KMS-11 (cell line): ENCODE results near the gene CLBA1.

ENCODE experiments used
- H2AFZ ChIP-seq: fragments of 200-600 bp; sonication (generic); 2 replicates; pipeline ENCODE4 v1.6.1; 2016; ENCODE audit warnings: antibody characterized with exemption, mixed run types, low read depth
- H3K27ac ChIP-seq: fragments of 200-600 bp; sonication (generic); 2 replicates; pipeline ENCODE4 v1.6.1; 2016; ENCODE audit warnings: mild to moderate bottlenecking, mixed run types
- H3K27me3 ChIP-seq: fragments of 200-600 bp; sonication (generic); 2 replicates; pipeline ENCODE4 v1.6.1; 2017; ENCODE audit warnings: mild to moderate bottlenecking, low read depth, mixed run types, moderate library complexity; ENCODE audit not compliant: insufficient read depth
- H3K36me3 ChIP-seq: fragments of 200-600 bp; sonication (generic); 2 replicates; pipeline ENCODE4 v1.6.1; 2017; ENCODE audit warnings: mild to moderate bottlenecking, mixed run types; ENCODE audit not compliant: insufficient read depth
- H3K4me1 ChIP-seq: fragments of 200-600 bp; sonication (generic); 2 replicates; pipeline ENCODE4 v1.6.1; 2016; ENCODE audit warnings: mild to moderate bottlenecking, low read depth, mixed run types; ENCODE audit not compliant: poor library complexity, severe bottlenecking
- H3K4me2 ChIP-seq: fragments of 200-600 bp; sonication (generic); 2 replicates; pipeline ENCODE4 v1.7.0; 2016; ENCODE audit warnings: mild to moderate bottlenecking, mixed run types
- H3K4me3 ChIP-seq: fragments of 200-600 bp; sonication (generic); IDR thresholded peaks from 2 replicates; pipeline ENCODE4 v1.6.1; 2017; ENCODE audit warnings: low read depth, low read length, mixed read lengths; ENCODE audit not compliant: insufficient read depth
- H3K79me2 ChIP-seq: fragments of 200-600 bp; sonication (generic); 2 replicates; pipeline ENCODE4 v1.6.1; 2016; ENCODE audit warnings: low read depth, mixed run types; ENCODE audit not compliant: insufficient read depth
- H3K9ac ChIP-seq: fragments of 200-600 bp; sonication (generic); 2 replicates; pipeline ENCODE4 v1.6.1; 2016; ENCODE audit warnings: mild to moderate bottlenecking, mixed run types
- H4K20me1 ChIP-seq: fragments of 200-600 bp; sonication (generic); 2 replicates; pipeline ENCODE4 v1.6.1; 2016; ENCODE audit warnings: mild to moderate bottlenecking, mixed run types; ENCODE audit not compliant: insufficient read depth
- CTCF ChIP-seq: fragments of 200-600 bp; sonication (generic); conservative IDR thresholded peaks from 2 replicates; pipeline ENCODE4 v1.6.1; 2017; ENCODE audit warnings: low read depth, mild to moderate bottlenecking, antibody characterized with exemption, low read length, moderate library complexity, mixed read lengths

Gene CLBA1

GRCh38 chr14:104977681-104978653, 7.6 kb upstream of the CLBA1 start, which contains the start of gene AHNAK2:
Gene AHNAK2, minus strand, starts transcription at chr14:104978374. Its CDS starts 137 bp downstream, at chr14:104978237.
- peaks cover 20% of the 10 kb centered on the region for H3K4me1 ChIP-seq
- no peak within 1 kb of the TSS for H3K9ac ChIP-seq
- H3K27me3 ChIP-seq, result no peaks in the 10 kb centered on the region
- no peak within 1 kb of the TSS for H3K4me3 ChIP-seq
- peak within 1 kb of the TSS; percentile 21; the same call in 1 of the 2 replicates for H3K4me2 ChIP-seq
- no peak within 1 kb of the TSS for H3K27ac ChIP-seq
- H4K20me1 ChIP-seq, result no peaks in the 10 kb centered on the region
- H3K36me3 ChIP-seq, result no peaks in the 10 kb centered on the region
- H2AFZ ChIP-seq, result no peak within 1 kb of the TSS
- no peaks in the 10 kb centered on the region for H3K79me2 ChIP-seq
- no peak for TF ChIP-seq CTCF

GRCh38 chr14:104978746-104979691, 6.6 kb upstream of the CLBA1 start:
- Histone ChIP-seq H3K4me3 (no peak overlapping the region), H4K20me1 (no peaks in the 10 kb centered on the region), H3K27ac (no peak overlapping the region), H3K27me3 (no peaks in the 10 kb centered on the region), H3K79me2 (no peaks in the 10 kb centered on the region), H2AFZ (no peak overlapping the region), H3K4me2 (no peak overlapping the region), H3K4me1 (peaks cover 20% of the 10 kb centered on the region), H3K36me3 (no peaks in the 10 kb centered on the region), H3K9ac (no peak overlapping the region)
- no peak for TF ChIP-seq CTCF

- Histone ChIP-seq H2AFZ (no peak overlapping the region), H3K4me3 (no peak overlapping the region), H3K4me2 (no peak overlapping the region), H3K27ac (no peak overlapping the region), H3K4me1 (peaks cover 20% of the 10 kb centered on the region), H3K79me2 (no peaks in the 10 kb centered on the region), H4K20me1 (no peaks in the 10 kb centered on the region), H3K27me3 (no peaks in the 10 kb centered on the region), H3K36me3 (no peaks in the 10 kb centered on the region), H3K9ac (no peak overlapping the region)
- TF ChIP-seq CTCF, result no peak
Measured at GRCh38 chr14:104979758-104980610, 5.6 kb upstream of the CLBA1 start.
